SK-N-SH (cell line): ENCODE measurements around the gene RAB25.

Experiments used
- EZH2phosphoT487 ChIP-seq: fragments of 200-600 bp; sonication (generic); IDR thresholded peaks from 2 replicates; pipeline ENCODE4 v1.6.1; 2017; ENCODE audit warnings: low read depth, mixed run types, mild to moderate bottlenecking, antibody characterized with exemption, moderate library complexity, borderline replicate concordance
- TF ChIP-seq, protein P1 (sequence below): fragments of 200-600 bp; sonication (generic); IDR thresholded peaks from 2 replicates; pipeline ENCODE4 v1.6.1; 2017; ENCODE audit warnings: antibody characterized with exemption, mild to moderate bottlenecking, moderate library complexity

DNA sequence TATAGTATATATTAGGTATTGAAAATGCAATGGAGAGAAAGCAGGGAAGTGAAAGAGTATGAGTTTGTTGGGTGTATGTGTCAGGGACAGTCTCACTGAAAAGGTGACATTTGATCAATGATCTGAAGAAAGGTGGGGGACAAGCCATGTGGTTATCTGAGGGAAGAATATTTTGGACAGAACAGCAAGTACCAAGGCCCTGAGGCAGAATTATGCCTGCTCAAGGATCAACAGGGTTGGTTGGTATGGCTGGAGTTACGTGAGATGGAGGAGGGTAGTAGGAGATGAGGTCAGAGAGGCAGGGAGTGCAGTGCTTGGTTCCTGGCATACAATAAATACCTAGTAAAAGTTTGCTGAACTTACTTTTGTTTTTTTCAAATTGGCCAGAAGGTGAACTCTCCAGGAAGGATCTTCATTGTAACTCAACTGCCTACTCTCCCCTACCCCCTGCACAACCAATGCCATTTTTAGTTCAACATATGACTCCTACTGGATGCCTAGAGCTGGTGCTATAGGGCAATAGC is 4.6 kb upstream of the RAB25 start:
- TF ChIP-seq, protein P1, sequence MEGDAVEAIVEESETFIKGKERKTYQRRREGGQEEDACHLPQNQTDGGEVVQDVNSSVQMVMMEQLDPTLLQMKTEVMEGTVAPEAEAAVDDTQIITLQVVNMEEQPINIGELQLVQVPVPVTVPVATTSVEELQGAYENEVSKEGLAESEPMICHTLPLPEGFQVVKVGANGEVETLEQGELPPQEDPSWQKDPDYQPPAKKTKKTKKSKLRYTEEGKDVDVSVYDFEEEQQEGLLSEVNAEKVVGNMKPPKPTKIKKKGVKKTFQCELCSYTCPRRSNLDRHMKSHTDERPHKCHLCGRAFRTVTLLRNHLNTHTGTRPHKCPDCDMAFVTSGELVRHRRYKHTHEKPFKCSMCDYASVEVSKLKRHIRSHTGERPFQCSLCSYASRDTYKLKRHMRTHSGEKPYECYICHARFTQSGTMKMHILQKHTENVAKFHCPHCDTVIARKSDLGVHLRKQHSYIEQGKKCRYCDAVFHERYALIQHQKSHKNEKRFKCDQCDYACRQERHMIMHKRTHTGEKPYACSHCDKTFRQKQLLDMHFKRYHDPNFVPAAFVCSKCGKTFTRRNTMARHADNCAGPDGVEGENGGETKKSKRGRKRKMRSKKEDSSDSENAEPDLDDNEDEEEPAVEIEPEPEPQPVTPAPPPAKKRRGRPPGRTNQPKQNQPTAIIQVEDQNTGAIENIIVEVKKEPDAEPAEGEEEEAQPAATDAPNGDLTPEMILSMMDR = no peak
- TF ChIP-seq EZH2phosphoT487 = no peak
